ENCODE results near the gene C22orf15. TPM values are rescaled to one million over a fixed set of nuclear protein-coding genes. Genes with fewer than 3 reads are reported as not detected.

The C22orf15 gene
- total and polyA plus RNA-seq, 2 donors (not counting 3 experiments of a cell fraction or from before 2014, with no cell fraction given) = 0.86 TPM; not detected in 1

- FAIRE-seq = no peak
These were observed 40.6 kb upstream of the C22orf15 start for GRCh38 chr22:23722160-23722559.

More at GRCh38 chr22:23722160-23722559, 40.6 kb upstream of the C22orf15 start:
- H3K79me2 ChIP-seq (ENCODE audit: control insufficient read depth, insufficient read depth, low read length) = no peaks in the 10 kb centered on the region
- H3K4me1 ChIP-seq (ENCODE audit: control insufficient read depth, extremely low read depth, insufficient read depth, low read length) = no peaks in the 10 kb centered on the region
- POLR2A ChIA-PET = no interaction called here
- BruUV-seq (replicated peaks) = no TSS peak
- H2AFZ ChIP-seq (ENCODE audit: low read depth, low read length) = no peak overlapping the region
- TF ChIP-seq FOS (IDR thresholded peaks at IDR 0.05; ENCODE audit: borderline replicate concordance, insufficient read depth, low read length) (no peak), EZH2 (IDR thresholded peaks at IDR 0.05; ENCODE audit: borderline replicate concordance, low read depth, low read length, severe bottlenecking) (no peak), GATA2 (IDR thresholded peaks at IDR 0.05; ENCODE audit: insufficient read depth, insufficient read length, low read depth, low read length) (no peak), CTCF (IDR thresholded peaks at IDR 0.05; ENCODE audit: extremely low read depth in 1 of 2, insufficient read depth in 1 of 2, low read depth in 1 of 2, low read length in 2 of 2) (no peak), MYC (IDR thresholded peaks at IDR 0.05; ENCODE audit: low read depth, low read length) (no peak), POLR2A (IDR thresholded peaks at IDR 0.05; ENCODE audit: low read depth, low read length) (no peak), MAX (IDR thresholded peaks at IDR 0.05; ENCODE audit: insufficient read depth, insufficient read length) (no peak), POLR2AphosphoS5 (IDR thresholded peaks at IDR 0.05; ENCODE audit: insufficient read depth, low read depth, low read length) (no peak), JUN (IDR thresholded peaks at IDR 0.05; ENCODE audit: borderline replicate concordance, insufficient read depth, insufficient read length, low read depth) (no peak)
- H3K4me3 ChIP-seq (replicated peaks in 1 of 3; ENCODE audit: insufficient read depth in 1 of 3, low read depth in 1 of 3, low read length in 3 of 3) = no peak overlapping the region
- no peaks in the 10 kb centered on the region for H3K9me1 ChIP-seq (replicated peaks; ENCODE audit: control insufficient read depth, extremely low read depth, insufficient read depth, low read length)
- H3K27me3 ChIP-seq (ENCODE audit: control insufficient read depth in 2 of 2, insufficient read depth in 2 of 2, low read length in 2 of 2) = no peaks in the 10 kb centered on the region
- H3K4me2 ChIP-seq (ENCODE audit: insufficient read depth, low read length) = no peak overlapping the region
- no peak overlapping the region for H3K9ac ChIP-seq (replicated peaks; ENCODE audit: extremely low read depth, insufficient read depth, low read length)
- intact Hi-C loops (cut with micrococcal nuclease) (no loop called here), dilution Hi-C loops (cut with MboI; ENCODE audit: extremely low pct_ligation_motif_present, low sequenced_read_pairs) (no loop called here)
- no peaks in the 10 kb centered on the region for H3K9me3 ChIP-seq (replicated peaks; ENCODE audit: control insufficient read depth, insufficient read depth, low read length)
- CTCF ChIA-PET = interaction anchor here (0.6 kb wide), 1 partner anchor 49 kb away, joined by 3 read pairs; no protein-coding TSS in a partner anchor
- no peak overlapping the region for H3K27ac ChIP-seq (ENCODE audit: insufficient read depth, low read depth, low read length)
- H4K20me1 ChIP-seq (replicated peaks; ENCODE audit: control insufficient read depth, extremely low read depth, insufficient read depth, low read length) = no peaks in the 10 kb centered on the region
- no peaks in the 10 kb centered on the region for H3K36me3 ChIP-seq (ENCODE audit: control insufficient read depth in 2 of 2, extremely low read depth in 1 of 2, insufficient read depth in 2 of 2, low read length in 2 of 2)
- DNase-seq (ENCODE audit: low read depth, low spot score) = no peak
